ENCODE measurements around the gene ZNF518B.

Gene ZNF518B

GRCh38 chr4:10405672-10406071 lies 51.6 kb downstream of the ZNF518B start:
- H3K27ac ChIP-seq: no peak overlapping the region
- no peak for TF ChIP-seq CTCF (conservative IDR thresholded peaks at IDR 0.05)
- TF ChIP-seq ZFX (IDR thresholded peaks at IDR 0.05): no peak

GRCh38 chr4:10403633-10404445 lies 53.4 kb downstream of the ZNF518B start:
- TF ChIP-seq ZFX (IDR thresholded peaks at IDR 0.05) (no peak), CTCF (conservative IDR thresholded peaks at IDR 0.05) (peak; percentile 66)

GRCh38 chr4:10395971-10396580 lies 61.1 kb downstream of the ZNF518B start:
- TF ChIP-seq CTCF (conservative IDR thresholded peaks at IDR 0.05) (no peak), ZFX (IDR thresholded peaks at IDR 0.05) (no peak)
- H3K27ac ChIP-seq: no peak overlapping the region

More at GRCh38 chr4:10403633-10404445, 53.4 kb downstream of the ZNF518B start:
- H3K27ac ChIP-seq: no peak overlapping the region

All from C4-2B (cell line).